ENCODE data around the gene SCYL1. TPM values are rescaled to one million over a fixed set of nuclear protein-coding genes. Genes with fewer than 3 reads are reported as not detected.

Gene SCYL1
- polyA plus RNA-seq, 4 donors: 46.7 to 76.9 (median 61.0) TPM

GRCh38 chr11:65502555-65503367, 22.1 kb upstream of the SCYL1 start:
- WGBS, 3 donors: 0% methylated on average over 6 of the region's 6 CpGs
- Histone ChIP-seq H3K9me3 (ENCODE audit: control insufficient read depth in 2 of 2, insufficient read depth in 1 of 2, low read depth in 1 of 2, low read length in 1 of 2) (no peaks in the 10 kb centered on the region), H3K4me1 (ENCODE audit: control insufficient read depth in 3 of 3, insufficient read depth in 2 of 3, low read depth in 1 of 3, low read length in 2 of 3) (peaks cover 0 to 26% (median 4%) of the 10 kb centered on the region in 3 donors), H3K27me3 (ENCODE audit: control insufficient read depth in 3 of 3, insufficient read depth in 3 of 3, low read length in 3 of 3) (no peaks in the 10 kb centered on the region), H3K4me3 (ENCODE audit: low read depth in 1 of 3, low read length in 3 of 3) (peak overlapping the region; percentile 53 to 83 (median 73)), H3K36me3 (ENCODE audit: control insufficient read depth in 3 of 3, insufficient read depth in 2 of 3, low read depth in 1 of 3, low read length in 3 of 3) (peaks cover 27 to 30% (median 29%) of the 10 kb centered on the region in 3 donors), H3K27ac (ENCODE audit: low read depth in 1 of 3, low read length in 2 of 3) (peak overlapping the region; percentile 2 to 95 (median 24))
- no peak for FAIRE-seq
- peak; percentile 56 to 58 for DNase-seq

GRCh38 chr11:65503368-65503948, 21.4 kb upstream of the SCYL1 start:
- FAIRE-seq (no peak), DNase-seq (no peak)
- peak overlapping the region; percentile 2 to 95 (median 24) for H3K27ac ChIP-seq (ENCODE audit: low read depth in 1 of 3, low read length in 2 of 3)

GRCh38 chr11:65503949-65504673, 20.8 kb upstream of the SCYL1 start:
- no peak for FAIRE-seq
- peak overlapping the region; percentile 41 to 95 (median 73) for H3K27ac ChIP-seq (ENCODE audit: low read depth in 1 of 3, low read length in 2 of 3)
- peak in 1 of 2 donors; percentile 77 for DNase-seq
- peaks cover 27 to 30% (median 29%) of the 10 kb centered on the region in 3 donors for H3K36me3 ChIP-seq (ENCODE audit: control insufficient read depth in 3 of 3, insufficient read depth in 2 of 3, low read depth in 1 of 3, low read length in 3 of 3)
- H3K9me3 ChIP-seq (ENCODE audit: control insufficient read depth in 2 of 2, insufficient read depth in 1 of 2, low read depth in 1 of 2, low read length in 1 of 2): no peaks in the 10 kb centered on the region
- H3K4me1 ChIP-seq (ENCODE audit: control insufficient read depth in 3 of 3, insufficient read depth in 2 of 3, low read depth in 1 of 3, low read length in 2 of 3): peaks cover 0 to 27% (median 4%) of the 10 kb centered on the region in 3 donors
- peak overlapping the region; percentile 64 to 83 (median 73) for H3K4me3 ChIP-seq (ENCODE audit: low read depth in 1 of 3, low read length in 3 of 3)
- H3K27me3 ChIP-seq (ENCODE audit: control insufficient read depth in 3 of 3, insufficient read depth in 3 of 3, low read length in 3 of 3): no peaks in the 10 kb centered on the region
- WGBS, 3 donors: 0% methylated on average over 3 of the region's 3 CpGs

More at GRCh38 chr11:65503368-65503948, 21.4 kb upstream of the SCYL1 start:
- Histone ChIP-seq H3K36me3 (ENCODE audit: control insufficient read depth in 3 of 3, insufficient read depth in 2 of 3, low read depth in 1 of 3, low read length in 3 of 3) (peaks cover 27 to 30% (median 29%) of the 10 kb centered on the region in 3 donors), H3K4me1 (ENCODE audit: control insufficient read depth in 3 of 3, insufficient read depth in 2 of 3, low read depth in 1 of 3, low read length in 2 of 3) (peaks cover 0 to 27% (median 4%) of the 10 kb centered on the region in 3 donors), H3K27me3 (ENCODE audit: control insufficient read depth in 3 of 3, insufficient read depth in 3 of 3, low read length in 3 of 3) (no peaks in the 10 kb centered on the region), H3K4me3 (ENCODE audit: low read depth in 1 of 3, low read length in 3 of 3) (peak overlapping the region; percentile 39 to 83 (median 73)), H3K9me3 (ENCODE audit: control insufficient read depth in 2 of 2, insufficient read depth in 1 of 2, low read depth in 1 of 2, low read length in 1 of 2) (no peaks in the 10 kb centered on the region)
- WGBS, 3 donors: 0 to 3% (median 1%) methylated on average over 3 of the region's 3 CpGs

- no peaks in the 10 kb centered on the region for H3K9me3 ChIP-seq (ENCODE audit: control insufficient read depth in 2 of 2, insufficient read depth in 1 of 2, low read depth in 1 of 2, low read length in 1 of 2)
- H3K4me3 ChIP-seq (ENCODE audit: low read depth in 1 of 3, low read length in 3 of 3): peak overlapping the region; percentile 64 to 83 (median 73)
- peaks cover 0 to 27% (median 4%) of the 10 kb centered on the region in 3 donors for H3K4me1 ChIP-seq (ENCODE audit: control insufficient read depth in 3 of 3, insufficient read depth in 2 of 3, low read depth in 1 of 3, low read length in 2 of 3)
- WGBS, 3 donors: 3 to 5% (median 4%) methylated on average over 8 of the region's 8 CpGs
- H3K27me3 ChIP-seq (ENCODE audit: control insufficient read depth in 3 of 3, insufficient read depth in 3 of 3, low read length in 3 of 3): no peaks in the 10 kb centered on the region
- H3K27ac ChIP-seq (ENCODE audit: low read depth in 1 of 3, low read length in 2 of 3): peak overlapping the region; percentile 73 to 95 (median 77)
- DNase-seq (peak in 1 of 2 donors; percentile 64), FAIRE-seq (no peak)
- peaks cover 27 to 30% (median 29%) of the 10 kb centered on the region in 3 donors for H3K36me3 ChIP-seq (ENCODE audit: control insufficient read depth in 3 of 3, insufficient read depth in 2 of 3, low read depth in 1 of 3, low read length in 3 of 3)
Observed at GRCh38 chr11:65504674-65505465, 20.0 kb upstream of the SCYL1 start.

GRCh38 chr11:65505466-65506289, 19.2 kb upstream of the SCYL1 start:
- no peaks in the 10 kb centered on the region for H3K9me3 ChIP-seq (ENCODE audit: control insufficient read depth in 2 of 2, insufficient read depth in 1 of 2, low read depth in 1 of 2, low read length in 1 of 2)
- peaks cover 25 to 30% (median 27%) of the 10 kb centered on the region in 3 donors for H3K36me3 ChIP-seq (ENCODE audit: control insufficient read depth in 3 of 3, insufficient read depth in 2 of 3, low read depth in 1 of 3, low read length in 3 of 3)
- 14 to 17% (median 16%) methylated on average over 12 of the region's 12 CpGs for WGBS, 3 donors
- FAIRE-seq (no peak), DNase-seq (peak in 1 of 2 donors; percentile 64)
- no peaks in the 10 kb centered on the region for H3K27me3 ChIP-seq (ENCODE audit: control insufficient read depth in 3 of 3, insufficient read depth in 3 of 3, low read length in 3 of 3)
- H3K4me1 ChIP-seq (ENCODE audit: control insufficient read depth in 3 of 3, insufficient read depth in 2 of 3, low read depth in 1 of 3, low read length in 2 of 3): peaks cover 0 to 27% (median 4%) of the 10 kb centered on the region in 3 donors
- H3K4me3 ChIP-seq (ENCODE audit: low read depth in 1 of 3, low read length in 3 of 3): peak overlapping the region; percentile 27 to 83 (median 73)
- peak overlapping the region; percentile 73 to 95 (median 77) for H3K27ac ChIP-seq (ENCODE audit: low read depth in 1 of 3, low read length in 2 of 3)

GRCh38 chr11:65506290-65506771, 18.6 kb upstream of the SCYL1 start:
- 31 to 40% (median 38%) methylated on average over 4 of the region's 4 CpGs for WGBS, 3 donors
- FAIRE-seq (no peak), DNase-seq (peak in 1 of 2 donors; percentile 82)
- Histone ChIP-seq H3K9me3 (ENCODE audit: control insufficient read depth in 2 of 2, insufficient read depth in 1 of 2, low read depth in 1 of 2, low read length in 1 of 2) (no peaks in the 10 kb centered on the region), H3K27ac (ENCODE audit: low read depth in 1 of 3, low read length in 2 of 3) (peak overlapping the region; percentile 72 to 95 (median 93)), H3K4me3 (ENCODE audit: low read depth in 1 of 3, low read length in 3 of 3) (peak overlapping the region; percentile 27 to 83 (median 73)), H3K27me3 (ENCODE audit: control insufficient read depth in 3 of 3, insufficient read depth in 3 of 3, low read length in 3 of 3) (no peaks in the 10 kb centered on the region), H3K4me1 (ENCODE audit: control insufficient read depth in 3 of 3, insufficient read depth in 2 of 3, low read depth in 1 of 3, low read length in 2 of 3) (peaks cover 0 to 27% (median 4%) of the 10 kb centered on the region in 3 donors), H3K36me3 (ENCODE audit: control insufficient read depth in 3 of 3, insufficient read depth in 2 of 3, low read depth in 1 of 3, low read length in 3 of 3) (peaks cover 25 to 30% (median 27%) of the 10 kb centered on the region in 3 donors)
